Spleen (tissue), 7 donors: ENCODE measurements around the gene ZNF516.

Experiments
- POLR2A ChIP-seq, 3 donors: fragments of 450-650 bp; IDR thresholded peaks; one replicate each; pipeline ENCODE4 v1.5.1; 2017; ENCODE audit warnings: antibody characterized with exemption in 3 of 3, mild to moderate bottlenecking in 1 of 3
- POLR2AphosphoS5 ChIP-seq, 3 donors: sonication (generic); formaldehyde crosslinking; IDR thresholded peaks; one replicate each; pipeline ENCODE4 v1.5.1; 2017; ENCODE audit warnings: antibody characterized with exemption in 3 of 3
- TF ChIP-seq, protein P1 (sequence below), 11 experiments: fragments of 200-600 bp in 7 of 11; fragments of 450-650 bp in 4 of 11; sonication (generic) in 4 of 11; IDR thresholded peaks in 8 of 11; conservative IDR thresholded peaks in 3 of 11; 1 replicate in 7 of 11; 2 replicates in 4 of 11; pipeline versions ENCODE4 v1.4.0 to v1.8.0; 2016 to 2021; ENCODE audit warnings: antibody characterized with exemption in 11 of 11, inconsistent platforms in 4 of 11, mild to moderate bottlenecking in 1 of 11
- donor health status: DM: no; HTN: no; CAD: no; lungs with moderate emphysema.
- donor health status: DM: no; HTN: no; CAD: no.
- donor health status: DM: no; HTN: no; CAD: no.

DNA sequence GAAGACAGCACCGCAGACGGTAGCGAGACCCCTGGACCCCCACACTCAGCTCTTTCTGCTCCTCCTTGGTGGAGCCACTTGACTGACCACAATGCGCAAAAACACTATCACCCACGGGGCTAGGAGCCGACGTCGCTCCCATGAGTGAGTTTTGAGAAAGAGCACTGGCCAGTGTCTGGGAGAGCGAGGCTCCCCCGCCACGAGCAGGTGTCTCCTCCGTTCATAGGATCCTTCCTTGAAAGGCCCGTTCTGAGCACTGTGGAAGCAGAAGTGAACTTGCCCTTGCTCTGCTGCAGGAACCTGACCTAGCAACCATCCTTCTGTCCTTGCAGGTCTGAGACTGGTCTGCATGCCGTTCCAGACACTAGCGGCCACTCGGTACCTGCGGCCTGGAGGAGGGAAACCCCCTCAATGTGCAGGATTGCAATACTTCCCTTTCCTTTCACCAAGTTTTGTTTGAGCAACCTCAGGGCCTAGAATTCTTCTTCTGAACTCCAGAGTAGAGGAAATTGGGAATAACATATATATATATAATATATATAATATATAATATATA, 12.9 kb upstream of the ZNF516 start:
- TF ChIP-seq POLR2A (IDR thresholded peaks at IDR 0.05) (no peak), POLR2AphosphoS5 (IDR thresholded peaks at IDR 0.05) (no peak)
- TF ChIP-seq, protein P1, sequence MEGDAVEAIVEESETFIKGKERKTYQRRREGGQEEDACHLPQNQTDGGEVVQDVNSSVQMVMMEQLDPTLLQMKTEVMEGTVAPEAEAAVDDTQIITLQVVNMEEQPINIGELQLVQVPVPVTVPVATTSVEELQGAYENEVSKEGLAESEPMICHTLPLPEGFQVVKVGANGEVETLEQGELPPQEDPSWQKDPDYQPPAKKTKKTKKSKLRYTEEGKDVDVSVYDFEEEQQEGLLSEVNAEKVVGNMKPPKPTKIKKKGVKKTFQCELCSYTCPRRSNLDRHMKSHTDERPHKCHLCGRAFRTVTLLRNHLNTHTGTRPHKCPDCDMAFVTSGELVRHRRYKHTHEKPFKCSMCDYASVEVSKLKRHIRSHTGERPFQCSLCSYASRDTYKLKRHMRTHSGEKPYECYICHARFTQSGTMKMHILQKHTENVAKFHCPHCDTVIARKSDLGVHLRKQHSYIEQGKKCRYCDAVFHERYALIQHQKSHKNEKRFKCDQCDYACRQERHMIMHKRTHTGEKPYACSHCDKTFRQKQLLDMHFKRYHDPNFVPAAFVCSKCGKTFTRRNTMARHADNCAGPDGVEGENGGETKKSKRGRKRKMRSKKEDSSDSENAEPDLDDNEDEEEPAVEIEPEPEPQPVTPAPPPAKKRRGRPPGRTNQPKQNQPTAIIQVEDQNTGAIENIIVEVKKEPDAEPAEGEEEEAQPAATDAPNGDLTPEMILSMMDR (IDR thresholded peaks at IDR 0.05 in 8 of 11, conservative IDR thresholded peaks at IDR 0.05 in 3 of 11), result no peak
